Common myeloid progenitor, CD34-positive (primary cell): ENCODE data around the gene PTPRT.

Source experiments
- CTCF ChIA-PET: fragments of 350-600 bp; sonication (Branson Sonifier 250); formaldehyde crosslinking; loops from one replicate; lab custom pipeline; 2021; ENCODE audit warnings: antibody characterized with exemption; lab: Charles Lee
- POLR2A ChIA-PET: fragments of 350-600 bp; sonication (Branson Sonifier 250); formaldehyde crosslinking; loops from one replicate; lab custom pipeline; 2021; ENCODE audit warnings: antibody characterized with exemption; lab: Charles Lee
- DNase-seq, 3 donors: peaks; one replicate each; pipeline versions ENCODE4 v3.0.0 to v3.0.0-alpha.2; 2013
- H3K27ac ChIP-seq, 2 experiments: 1 replicate in 1 of 2; 2 replicates in 1 of 2; pipeline ENCODE4 v1.7.0; 2013; ENCODE audit warnings: inconsistent platforms in 2 of 2, low read length in 2 of 2, mild to moderate bottlenecking in 2 of 2, low read depth in 1 of 2, moderate library complexity in 1 of 2; ENCODE audit not compliant: severe bottlenecking in 2 of 2, insufficient read depth in 1 of 2, poor library complexity in 1 of 2
- H3K27me3 ChIP-seq, 5 experiments: replicated peaks in 2 of 5; 1 replicate in 3 of 5; 2 replicates in 2 of 5; pipeline versions ENCODE4 v1.6.1 to v1.7.0; 2013; ENCODE audit warnings: low read length in 4 of 5, mild to moderate bottlenecking in 2 of 5, moderate library complexity in 2 of 5, inconsistent platforms in 1 of 5; ENCODE audit not compliant: insufficient read depth in 5 of 5, control insufficient read depth in 4 of 5
- H3K36me3 ChIP-seq, 4 experiments: 1 replicate in 2 of 4; 2 replicates in 2 of 4; pipeline versions ENCODE4 v1.6.1 to v1.7.0; 2013; ENCODE audit warnings: low read length in 3 of 4, control low read depth in 1 of 4, mild to moderate bottlenecking in 1 of 4; ENCODE audit not compliant: control insufficient read depth in 4 of 4, insufficient read depth in 4 of 4
- H3K4me1 ChIP-seq, 4 experiments: 1 replicate in 3 of 4; 2 replicates in 1 of 4; pipeline versions ENCODE4 v1.6.1 to v1.7.1; 2013; ENCODE audit warnings: low read length in 3 of 4, mild to moderate bottlenecking in 3 of 4, control low read depth in 1 of 4, inconsistent platforms in 1 of 4, moderate library complexity in 1 of 4; ENCODE audit not compliant: control insufficient read depth in 4 of 4, insufficient read depth in 4 of 4; ENCODE audit errors: control extremely low read depth in 1 of 4
- H3K4me3 ChIP-seq, 7 experiments: 1 replicate in 4 of 7; 2 replicates in 3 of 7; pipeline versions ENCODE4 v1.5.1 to v1.7.0; 2013; ENCODE audit warnings: mild to moderate bottlenecking in 7 of 7, low read length in 6 of 7, moderate library complexity in 6 of 7, inconsistent platforms in 2 of 7, low read depth in 2 of 7, control low read depth in 1 of 7; ENCODE audit not compliant: insufficient read depth in 4 of 7, control insufficient read depth in 1 of 7; ENCODE audit errors: extremely low read depth in 1 of 7
- H3K9me3 ChIP-seq, 5 experiments: 1 replicate in 4 of 5; 2 replicates in 1 of 5; pipeline versions ENCODE4 v1.6.1 to v1.7.1; 2013; ENCODE audit warnings: low read length in 4 of 5, mild to moderate bottlenecking in 2 of 5, inconsistent platforms in 1 of 5, low read depth in 1 of 5, moderate library complexity in 1 of 5; ENCODE audit not compliant: control insufficient read depth in 4 of 5, insufficient read depth in 2 of 5; ENCODE audit errors: control extremely low read depth in 1 of 5
- WGBS: methylation state at CpG from one replicate; pipeline ENCODE4 v1.1.5; 2013; ENCODE audit not compliant: insufficient coverage; 5-methylcytosine and 5-hydroxymethylcytosine counted together

PTPRT gene

GRCh38 chr20:42938441-42939205 lies 251.1 kb downstream of the PTPRT start:
- no peaks in the 10 kb centered on the region for H3K36me3 ChIP-seq
- H3K27me3 ChIP-seq: no peaks in the 10 kb centered on the region
- WGBS: 89% methylated on average over 3 of the region's 3 CpGs
- no peak overlapping the region for H3K4me3 ChIP-seq
- ChIA-PET POLR2A (no interaction called here), CTCF (no interaction called here)
- H3K9me3 ChIP-seq: peaks cover 0 to 6% (median 0%) of the 10 kb centered on the region in 5 experiments
- no peak for DNase-seq
- no peak overlapping the region for H3K27ac ChIP-seq
- no peaks in the 10 kb centered on the region for H3K4me1 ChIP-seq

GRCh38 chr20:42936482-42936881 lies 253.2 kb downstream of the PTPRT start:
- DNase-seq: no peak
- Histone ChIP-seq H3K4me3 (no peak overlapping the region), H3K36me3 (no peaks in the 10 kb centered on the region), H3K27ac (no peak overlapping the region), H3K27me3 (no peaks in the 10 kb centered on the region), H3K4me1 (no peaks in the 10 kb centered on the region), H3K9me3 (peaks cover 0 to 6% (median 0%) of the 10 kb centered on the region in 5 experiments)
- 97% methylated on average over 3 of the region's 3 CpGs for WGBS
- ChIA-PET POLR2A (no interaction called here), CTCF (no interaction called here)

DNA sequence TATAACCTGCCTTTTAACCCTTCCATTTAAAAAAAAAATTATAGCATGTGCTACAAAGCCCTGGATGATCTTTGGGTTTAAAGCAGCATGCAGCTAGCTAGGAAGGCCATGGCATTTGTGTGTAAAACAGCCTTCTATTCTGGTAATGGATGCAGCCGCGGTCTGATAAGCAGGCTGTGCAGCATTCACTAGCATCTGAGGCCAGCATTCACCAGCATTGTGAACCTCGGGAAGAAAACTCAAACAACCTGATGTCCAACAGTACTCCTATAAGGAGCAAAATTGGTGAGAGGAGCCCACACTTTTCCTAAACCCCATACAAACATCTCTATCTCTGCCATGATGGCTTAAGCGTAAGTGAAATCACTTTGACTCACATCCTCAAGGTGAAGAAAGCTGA lies 265.5 kb downstream of the PTPRT start:
- Histone ChIP-seq H3K36me3 (no peaks in the 10 kb centered on the region), H3K27ac (no peak overlapping the region), H3K9me3 (no peaks in the 10 kb centered on the region), H3K27me3 (no peaks in the 10 kb centered on the region), H3K4me1 (no peaks in the 10 kb centered on the region), H3K4me3 (no peak overlapping the region)
- POLR2A ChIA-PET: no interaction called here
- no peak for DNase-seq
- WGBS: 94% methylated on average over 4 of the region's 4 CpGs
- CTCF ChIA-PET: no interaction called here

DNA sequence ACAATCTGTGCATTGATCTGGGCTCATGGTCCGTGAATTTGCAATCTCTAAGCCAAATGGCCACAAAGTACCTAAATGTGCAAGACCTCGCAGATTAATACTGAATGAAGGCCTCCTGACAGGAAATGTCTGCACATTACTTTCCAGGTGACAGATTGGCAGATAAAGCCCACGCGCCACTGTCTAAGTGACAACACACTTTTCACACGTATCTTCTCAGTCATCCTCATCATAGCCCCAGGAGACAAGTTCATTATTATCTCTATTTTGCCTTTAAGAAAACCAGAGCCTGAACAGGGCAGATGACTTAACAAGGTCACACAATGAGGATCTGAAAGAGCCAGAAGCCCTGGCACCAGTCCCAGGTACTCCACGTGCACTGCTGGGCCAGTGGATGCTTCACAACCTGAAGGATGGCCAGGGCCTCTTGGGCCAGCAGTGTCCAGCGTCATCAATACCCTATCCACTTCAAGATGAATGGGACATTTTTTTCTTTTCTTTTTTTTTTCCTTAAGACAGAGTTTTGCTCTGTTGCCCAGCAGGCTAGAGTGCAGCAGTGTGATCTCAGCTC lies 266.3 kb downstream of the PTPRT start:
- POLR2A ChIA-PET: no interaction called here

GRCh38 chr20:42920776-42921175 lies 268.9 kb downstream of the PTPRT start:
- no peak for DNase-seq
- no peaks in the 10 kb centered on the region for H3K4me1 ChIP-seq
- H3K4me3 ChIP-seq: no peak overlapping the region
- CTCF ChIA-PET: no interaction called here
- H3K36me3 ChIP-seq: no peaks in the 10 kb centered on the region
- WGBS: 95% methylated on average over 2 of the region's 2 CpGs
- no peak overlapping the region for H3K27ac ChIP-seq
- H3K9me3 ChIP-seq: no peaks in the 10 kb centered on the region
- POLR2A ChIA-PET: no interaction called here
- no peaks in the 10 kb centered on the region for H3K27me3 ChIP-seq

More for the DNA sequence above, 266.3 kb downstream of the PTPRT start:
- DNase-seq: no peak
- Histone ChIP-seq H3K9me3 (no peaks in the 10 kb centered on the region), H3K27me3 (no peaks in the 10 kb centered on the region), H3K4me3 (no peak overlapping the region), H3K27ac (no peak overlapping the region), H3K4me1 (no peaks in the 10 kb centered on the region), H3K36me3 (no peaks in the 10 kb centered on the region)
- CTCF ChIA-PET: no interaction called here
- 81% methylated on average over 7 of the region's 7 CpGs for WGBS

- POLR2A ChIA-PET: no interaction called here
- H3K27ac ChIP-seq: no peak overlapping the region
- DNase-seq: no peak
- CTCF ChIA-PET: no interaction called here
- H3K4me3 ChIP-seq: no peak overlapping the region
- no peaks in the 10 kb centered on the region for H3K4me1 ChIP-seq
- no peaks in the 10 kb centered on the region for H3K36me3 ChIP-seq
- no peaks in the 10 kb centered on the region for H3K9me3 ChIP-seq
- no peaks in the 10 kb centered on the region for H3K27me3 ChIP-seq
- 100% methylated on average over 1 of the region's 2 CpGs for WGBS
Observed at GRCh38 chr20:42919316-42919715, 270.4 kb downstream of the PTPRT start.

- no peaks in the 10 kb centered on the region for H3K36me3 ChIP-seq
- DNase-seq: no peak
- no peaks in the 10 kb centered on the region for H3K4me1 ChIP-seq
- no peak overlapping the region for H3K27ac ChIP-seq
- H3K9me3 ChIP-seq: no peaks in the 10 kb centered on the region
- CTCF ChIA-PET: no interaction called here
- H3K27me3 ChIP-seq: no peaks in the 10 kb centered on the region
- POLR2A ChIA-PET: no interaction called here
- no peak overlapping the region for H3K4me3 ChIP-seq
- 87% methylated on average over 8 of the region's 8 CpGs for WGBS
Observed at GRCh38 chr20:42915081-42915480, 274.6 kb downstream of the PTPRT start.
